ENCODE measurements around the gene TJP3. TPM values are rescaled to one million over a fixed set of nuclear protein-coding genes. Genes with fewer than 3 reads are reported as not detected.

Gene TJP3
- total RNA-seq, 1 donor from 2014 or later = 2.0 TPM

- Mint-ChIP-seq H3K27me3 (ENCODE audit: low read depth, unreplicated experiment) (no peaks in the 10 kb centered on the region), H3K4me3 (ENCODE audit: unreplicated experiment) (peak overlapping the region; percentile 40), H3K36me3 (ENCODE audit: low read depth, unreplicated experiment) (peaks cover 15% of the 10 kb centered on the region), H3K9me3 (ENCODE audit: unreplicated experiment) (peaks cover 2% of the 10 kb centered on the region), H3K4me1 (ENCODE audit: low read depth, unreplicated experiment) (no peaks in the 10 kb centered on the region), H3K27ac (ENCODE audit: unreplicated experiment) (no peak overlapping the region)
- Histone ChIP-seq H3K27ac (ENCODE audit: low read depth, low read length) (no peak overlapping the region), H3K4me2 (ENCODE audit: low read length) (no peak overlapping the region), H2AFZ (ENCODE audit: low read depth, low read length) (no peak overlapping the region), H3K9ac (ENCODE audit: low read length) (no peak overlapping the region), H3K27me3 (ENCODE audit: insufficient read depth, low read length) (no peaks in the 10 kb centered on the region), H3K4me3 (ENCODE audit: insufficient read depth, low read depth, low read length) (no peak overlapping the region), H4K20me1 (ENCODE audit: insufficient read depth, low read length) (no peaks in the 10 kb centered on the region), H3K4me1 (ENCODE audit: insufficient read depth, low read length) (no peaks in the 10 kb centered on the region), H3K36me3 (ENCODE audit: insufficient read depth, low read length) (no peaks in the 10 kb centered on the region), H3K9me3 (ENCODE audit: insufficient read depth, low read depth, low read length) (no peaks in the 10 kb centered on the region), H3K79me2 (ENCODE audit: insufficient read depth, low read length) (no peaks in the 10 kb centered on the region)
- TF ChIP-seq, protein P1, sequence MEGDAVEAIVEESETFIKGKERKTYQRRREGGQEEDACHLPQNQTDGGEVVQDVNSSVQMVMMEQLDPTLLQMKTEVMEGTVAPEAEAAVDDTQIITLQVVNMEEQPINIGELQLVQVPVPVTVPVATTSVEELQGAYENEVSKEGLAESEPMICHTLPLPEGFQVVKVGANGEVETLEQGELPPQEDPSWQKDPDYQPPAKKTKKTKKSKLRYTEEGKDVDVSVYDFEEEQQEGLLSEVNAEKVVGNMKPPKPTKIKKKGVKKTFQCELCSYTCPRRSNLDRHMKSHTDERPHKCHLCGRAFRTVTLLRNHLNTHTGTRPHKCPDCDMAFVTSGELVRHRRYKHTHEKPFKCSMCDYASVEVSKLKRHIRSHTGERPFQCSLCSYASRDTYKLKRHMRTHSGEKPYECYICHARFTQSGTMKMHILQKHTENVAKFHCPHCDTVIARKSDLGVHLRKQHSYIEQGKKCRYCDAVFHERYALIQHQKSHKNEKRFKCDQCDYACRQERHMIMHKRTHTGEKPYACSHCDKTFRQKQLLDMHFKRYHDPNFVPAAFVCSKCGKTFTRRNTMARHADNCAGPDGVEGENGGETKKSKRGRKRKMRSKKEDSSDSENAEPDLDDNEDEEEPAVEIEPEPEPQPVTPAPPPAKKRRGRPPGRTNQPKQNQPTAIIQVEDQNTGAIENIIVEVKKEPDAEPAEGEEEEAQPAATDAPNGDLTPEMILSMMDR (IDR thresholded peaks at IDR 0.05; ENCODE audit: insufficient read depth, low read depth, low read length) = no peak
- no peak for TF ChIP-seq EZH2 (IDR thresholded peaks at IDR 0.05; ENCODE audit: insufficient read depth, low read length)
- DNase-seq (ENCODE audit: low read depth) (no peak), FAIRE-seq (no peak)
Measured at GRCh38 chr19:3750211-3750610, 42.0 kb downstream of the TJP3 start.

GRCh38 chr19:3751236-3751635 is 43.1 kb downstream of the TJP3 start:
- no peak for DNase-seq (ENCODE audit: low read depth)
- no peak overlapping the region for H3K27ac ChIP-seq (ENCODE audit: low read depth, low read length)
- no peaks in the 10 kb centered on the region for H3K27me3 Mint-ChIP-seq (ENCODE audit: low read depth, unreplicated experiment)

DNA sequence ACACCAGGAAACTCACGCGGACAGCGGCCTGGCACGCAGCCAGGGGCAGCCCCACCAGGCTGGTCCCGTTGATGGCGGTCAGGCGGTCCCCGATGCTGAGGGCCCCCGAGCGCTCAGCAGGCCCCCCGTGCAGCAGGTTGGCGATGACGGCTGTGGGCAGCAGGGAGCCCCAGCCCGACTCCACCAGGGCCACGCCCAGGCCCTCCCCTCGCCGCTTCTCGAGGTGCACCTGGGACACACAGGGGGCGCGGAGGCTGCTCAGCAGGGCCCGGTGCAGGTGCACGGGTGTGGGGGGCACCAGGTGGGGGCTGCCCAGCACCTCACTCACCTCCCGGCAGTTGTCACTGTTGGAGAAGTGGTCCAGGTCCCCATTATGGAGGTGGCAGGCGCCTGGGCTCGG is 44.3 kb downstream of the TJP3 start:
- H3K4me1 Mint-ChIP-seq (ENCODE audit: low read depth, unreplicated experiment) = no peaks in the 10 kb centered on the region
- Histone ChIP-seq H3K36me3 (ENCODE audit: insufficient read depth, low read length) (no peaks in the 10 kb centered on the region), H3K9ac (ENCODE audit: low read length) (no peak overlapping the region), H4K20me1 (ENCODE audit: insufficient read depth, low read length) (no peaks in the 10 kb centered on the region), H3K27me3 (ENCODE audit: insufficient read depth, low read length) (no peaks in the 10 kb centered on the region), H3K27ac (ENCODE audit: low read depth, low read length) (no peak overlapping the region), H3K4me3 (ENCODE audit: insufficient read depth, low read depth, low read length) (no peak overlapping the region), H3K9me3 (ENCODE audit: insufficient read depth, low read depth, low read length) (no peaks in the 10 kb centered on the region), H2AFZ (ENCODE audit: low read depth, low read length) (no peak overlapping the region), H3K4me2 (ENCODE audit: low read length) (no peak overlapping the region), H3K4me1 (ENCODE audit: insufficient read depth, low read length) (no peaks in the 10 kb centered on the region), H3K79me2 (ENCODE audit: insufficient read depth, low read length) (peaks cover 4% of the 10 kb centered on the region)
- TF ChIP-seq, protein P1 (IDR thresholded peaks at IDR 0.05; ENCODE audit: insufficient read depth, low read depth, low read length) = no peak
- no peak for TF ChIP-seq EZH2 (IDR thresholded peaks at IDR 0.05; ENCODE audit: insufficient read depth, low read length)
- FAIRE-seq (no peak), DNase-seq (ENCODE audit: low read depth) (no peak)
- H3K27ac Mint-ChIP-seq (ENCODE audit: unreplicated experiment) = no peak overlapping the region
- H3K27me3 Mint-ChIP-seq (ENCODE audit: low read depth, unreplicated experiment) = no peaks in the 10 kb centered on the region
- H3K9me3 Mint-ChIP-seq (ENCODE audit: unreplicated experiment) = peaks cover 2% of the 10 kb centered on the region
- H3K4me3 Mint-ChIP-seq (ENCODE audit: unreplicated experiment) = no peak overlapping the region
- H3K36me3 Mint-ChIP-seq (ENCODE audit: low read depth, unreplicated experiment) = peaks cover 15% of the 10 kb centered on the region

More at GRCh38 chr19:3751236-3751635, 43.1 kb downstream of the TJP3 start:
- peaks cover 2% of the 10 kb centered on the region for H3K9me3 Mint-ChIP-seq (ENCODE audit: unreplicated experiment)
- no peak overlapping the region for H3K4me2 ChIP-seq (ENCODE audit: low read length)
- TF ChIP-seq EZH2 (IDR thresholded peaks at IDR 0.05; ENCODE audit: insufficient read depth, low read length) = no peak
- TF ChIP-seq, protein P1 (IDR thresholded peaks at IDR 0.05; ENCODE audit: insufficient read depth, low read depth, low read length) = no peak
- H3K36me3 Mint-ChIP-seq (ENCODE audit: low read depth, unreplicated experiment) = peaks cover 15% of the 10 kb centered on the region
- no peaks in the 10 kb centered on the region for H3K4me1 ChIP-seq (ENCODE audit: insufficient read depth, low read length)
- H3K9me3 ChIP-seq (ENCODE audit: insufficient read depth, low read depth, low read length) = no peaks in the 10 kb centered on the region
- H3K36me3 ChIP-seq (ENCODE audit: insufficient read depth, low read length) = no peaks in the 10 kb centered on the region
- no peaks in the 10 kb centered on the region for H4K20me1 ChIP-seq (ENCODE audit: insufficient read depth, low read length)
- H3K27ac Mint-ChIP-seq (ENCODE audit: unreplicated experiment) = no peak overlapping the region
- H3K4me3 ChIP-seq (ENCODE audit: insufficient read depth, low read depth, low read length) = no peak overlapping the region
- H3K9ac ChIP-seq (ENCODE audit: low read length) = no peak overlapping the region
- no peak overlapping the region for H2AFZ ChIP-seq (ENCODE audit: low read depth, low read length)
- no peaks in the 10 kb centered on the region for H3K4me1 Mint-ChIP-seq (ENCODE audit: low read depth, unreplicated experiment)
- no peaks in the 10 kb centered on the region for H3K27me3 ChIP-seq (ENCODE audit: insufficient read depth, low read length)
- H3K79me2 ChIP-seq (ENCODE audit: insufficient read depth, low read length) = peaks cover 4% of the 10 kb centered on the region
- no peak for FAIRE-seq
- H3K4me3 Mint-ChIP-seq (ENCODE audit: unreplicated experiment) = no peak overlapping the region

All from astrocyte (in vitro differentiated cells and primary cell).